ENCODE results near the gene TGOLN2. TPM values are rescaled to one million over a fixed set of nuclear protein-coding genes. Genes with fewer than 3 reads are reported as not detected.

The TGOLN2 gene
- total RNA-seq, 6 experiments from 2014 or later: 143 to 161 (median 150) TPM

GRCh38 chr2:85308896-85309555 is 18.8 kb downstream of the TGOLN2 start:
- no peak for TF ChIP-seq CTCF (IDR thresholded peaks at IDR 0.05)
- Mint-ChIP-seq H3K27me3 (ENCODE audit: insufficient read depth) (peaks cover 7% of the 10 kb centered on the region), H3K36me3 (ENCODE audit: low read depth) (peaks cover 10% of the 10 kb centered on the region), H3K4me1 (ENCODE audit: low read depth) (peaks cover 22% of the 10 kb centered on the region), H3K4me3 (no peak overlapping the region), H3K27ac (no peak overlapping the region), H3K9me3 (no peaks in the 10 kb centered on the region)
- DNase-seq: no peak

DNA sequence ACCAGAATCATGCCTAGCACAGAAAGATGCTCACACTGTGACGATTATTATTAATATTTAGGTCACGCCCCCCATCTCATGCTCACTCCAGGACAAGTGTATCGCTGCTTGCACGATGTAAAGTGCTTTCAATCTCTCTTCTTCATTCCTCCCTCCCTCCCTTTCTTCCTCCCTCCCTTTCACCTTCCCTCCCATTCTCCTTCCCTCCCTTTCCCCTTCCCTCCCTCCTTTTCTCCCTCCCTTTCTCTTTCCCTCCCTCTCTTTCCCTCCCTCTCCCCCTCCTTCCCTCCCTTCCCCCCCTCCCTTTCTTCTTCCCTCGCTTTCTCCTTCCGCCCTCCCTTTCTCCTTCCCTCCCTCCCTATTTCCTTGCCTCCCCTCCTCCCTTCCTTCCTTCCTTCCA is 19.6 kb downstream of the TGOLN2 start:
- no peak for DNase-seq
- Mint-ChIP-seq H3K27ac (no peak overlapping the region), H3K4me1 (ENCODE audit: low read depth) (peaks cover 15% of the 10 kb centered on the region), H3K36me3 (ENCODE audit: low read depth) (peaks cover 5% of the 10 kb centered on the region; the same call in 1 of the 2 replicates), H3K27me3 (ENCODE audit: insufficient read depth) (peaks cover 2% of the 10 kb centered on the region; the same call in 1 of the 2 replicates), H3K9me3 (no peaks in the 10 kb centered on the region), H3K4me3 (no peak overlapping the region)
- TF ChIP-seq CTCF (IDR thresholded peaks at IDR 0.05): no peak

- Mint-ChIP-seq H3K4me3 (no peak overlapping the region), H3K36me3 (ENCODE audit: low read depth) (peaks cover 5% of the 10 kb centered on the region; the same call in 1 of the 2 replicates), H3K27ac (no peak overlapping the region), H3K9me3 (no peaks in the 10 kb centered on the region), H3K27me3 (ENCODE audit: insufficient read depth) (peaks cover 2% of the 10 kb centered on the region; the same call in 1 of the 2 replicates), H3K4me1 (ENCODE audit: low read depth) (peaks cover 15% of the 10 kb centered on the region)
- no peak for DNase-seq
- TF ChIP-seq CTCF (IDR thresholded peaks at IDR 0.05): no peak
Observed at GRCh38 chr2:85307527-85307897, 20.3 kb downstream of the TGOLN2 start.

DNA sequence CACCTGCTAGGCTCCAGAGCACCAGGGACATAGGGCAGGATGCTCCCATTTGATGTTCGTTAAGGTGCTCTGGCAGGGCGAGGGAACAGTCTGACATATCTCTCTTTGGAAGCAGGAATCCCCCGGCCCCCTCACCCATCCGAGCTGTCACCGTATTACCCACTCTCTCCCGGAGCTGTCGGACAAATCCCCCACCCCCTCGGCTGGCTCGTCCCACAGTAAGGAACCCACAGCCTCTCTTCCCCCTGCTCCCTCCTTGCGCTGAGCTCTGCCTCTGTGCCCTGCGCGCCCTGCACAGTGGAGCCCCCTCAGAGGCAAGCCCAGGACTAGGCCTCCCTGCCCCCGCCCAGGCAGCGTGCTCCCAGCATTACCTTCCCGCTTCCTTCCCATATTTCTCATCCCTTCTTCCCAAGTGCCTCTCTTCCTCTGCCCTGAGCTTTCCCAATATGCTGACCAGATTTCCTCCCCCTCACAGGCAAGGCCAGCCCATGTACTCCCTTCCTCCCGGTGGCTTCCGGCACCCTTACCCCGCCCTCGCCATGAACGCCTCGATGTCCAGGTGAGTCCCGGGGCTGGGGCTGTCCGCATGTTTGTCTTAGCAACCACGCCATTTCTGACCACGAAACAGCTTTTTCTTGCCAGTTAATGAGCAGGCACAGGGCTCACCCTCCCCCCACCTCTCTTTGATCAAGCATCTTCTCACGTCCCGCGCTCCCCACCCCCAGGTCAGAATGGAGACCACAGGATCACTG is 23.8 kb downstream of the TGOLN2 start:
- no peak for TF ChIP-seq CTCF (IDR thresholded peaks at IDR 0.05)
- Mint-ChIP-seq H3K9me3 (no peaks in the 10 kb centered on the region), H3K27ac (no peak overlapping the region), H3K36me3 (ENCODE audit: low read depth) (peaks cover 5% of the 10 kb centered on the region; the same call in 1 of the 2 replicates), H3K4me3 (no peak overlapping the region), H3K27me3 (ENCODE audit: insufficient read depth) (peaks cover 2% of the 10 kb centered on the region; the same call in 1 of the 2 replicates), H3K4me1 (ENCODE audit: low read depth) (no peaks in the 10 kb centered on the region; the same call in 1 of the 2 replicates)
- no peak for DNase-seq

DNA sequence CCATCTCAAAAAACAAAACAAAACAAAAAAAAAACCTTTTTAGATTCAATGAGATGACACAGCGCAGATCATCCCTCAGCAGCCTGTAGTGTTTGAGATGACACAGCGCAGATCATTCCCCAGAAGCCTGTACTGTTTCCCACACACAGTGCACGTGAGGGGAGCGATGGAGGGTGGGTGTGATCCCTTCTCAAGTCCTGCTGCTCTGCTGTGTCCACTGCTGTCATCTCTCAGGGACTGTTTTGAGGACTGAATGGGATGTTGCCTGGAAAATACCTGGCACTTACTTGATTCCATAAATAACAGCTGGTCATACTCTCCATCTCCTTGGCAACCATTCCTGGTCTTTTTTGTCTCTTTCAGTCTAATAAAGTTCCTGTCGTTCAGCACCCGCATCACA is 25.7 kb downstream of the TGOLN2 start:
- TF ChIP-seq CTCF (IDR thresholded peaks at IDR 0.05): no peak
- Mint-ChIP-seq H3K4me3 (no peak overlapping the region), H3K27ac (no peak overlapping the region), H3K27me3 (ENCODE audit: insufficient read depth) (no peaks in the 10 kb centered on the region), H3K36me3 (ENCODE audit: low read depth) (peaks cover 5% of the 10 kb centered on the region; the same call in 1 of the 2 replicates), H3K9me3 (no peaks in the 10 kb centered on the region), H3K4me1 (ENCODE audit: low read depth) (no peaks in the 10 kb centered on the region)
- no peak for DNase-seq
